GM12873 (cell line): ENCODE results near the gene NTRK3.

Experiments
- CTCF ChIP-seq: IDR thresholded peaks from 2 replicates; pipeline ENCODE4 v1.5.1; 2012; ENCODE audit warnings: low read depth, mild to moderate bottlenecking, moderate library complexity, low read length, control low read depth; ENCODE audit not compliant: insufficient read depth; ENCODE audit errors: missing control alignments

Gene NTRK3

GRCh38 chr15:87910301-87910700, 346.2 kb downstream of the NTRK3 start:
- no peak for TF ChIP-seq CTCF

- no peak for TF ChIP-seq CTCF
Observed at GRCh38 chr15:87907676-87908446, 348.7 kb downstream of the NTRK3 start.

GRCh38 chr15:87906444-87906843, 350.1 kb downstream of the NTRK3 start:
- no peak for TF ChIP-seq CTCF

GRCh38 chr15:87902772-87903426, 353.6 kb downstream of the NTRK3 start:
- TF ChIP-seq CTCF: no peak

GRCh38 chr15:87901926-87902690, 354.4 kb downstream of the NTRK3 start:
- no peak for TF ChIP-seq CTCF

GRCh38 chr15:87901008-87901407, 355.5 kb downstream of the NTRK3 start:
- TF ChIP-seq CTCF: no peak

GRCh38 chr15:87896936-87897335, 359.6 kb downstream of the NTRK3 start:
- no peak for TF ChIP-seq CTCF
